HG03060 (cell line): Measurements from ENCODE around the gene PSMD14.

Source experiments
- ATAC-seq: cut with Tn5 transposase; IDR thresholded peaks from one replicate; pipeline ENCODE4 v1.9.1; 2021; ENCODE audit warnings: low read depth, moderate number of reproducible peaks; ENCODE audit not compliant: unreplicated experiment

Gene PSMD14

GRCh38 chr2:161434118-161434517 is 125.9 kb downstream of the PSMD14 start:
- ATAC-seq = no peak

GRCh38 chr2:161436411-161436810 is 128.2 kb downstream of the PSMD14 start:
- ATAC-seq = no peak

- no peak for ATAC-seq
Measured at GRCh38 chr2:161438598-161438997, 130.4 kb downstream of the PSMD14 start.

- ATAC-seq = no peak
Measured at GRCh38 chr2:161445097-161445496, 136.9 kb downstream of the PSMD14 start.

- no peak for ATAC-seq
Measured at GRCh38 chr2:161448431-161448830, 140.2 kb downstream of the PSMD14 start.
